Rectal smooth muscle tissue (tissue), 1 donor: ENCODE measurements around the gene AP2B1.

Experiments
- H3K27ac ChIP-seq: one replicate; pipeline ENCODE4 v1.7.0; 2013; ENCODE audit warnings: low read depth, low read length, inconsistent platforms
- H3K27me3 ChIP-seq: one replicate; pipeline ENCODE4 v1.7.0; 2013; ENCODE audit warnings: low read length; ENCODE audit not compliant: control insufficient read depth, insufficient read depth
- H3K36me3 ChIP-seq: one replicate; pipeline ENCODE4 v1.7.0; 2013; ENCODE audit warnings: low read length; ENCODE audit not compliant: control insufficient read depth, insufficient read depth
- H3K4me1 ChIP-seq: one replicate; pipeline ENCODE4 v1.7.0; 2013; ENCODE audit warnings: low read length; ENCODE audit not compliant: control insufficient read depth, insufficient read depth
- H3K4me3 ChIP-seq: one replicate; pipeline ENCODE4 v1.7.0; 2013; ENCODE audit warnings: low read length
- H3K9ac ChIP-seq: one replicate; pipeline ENCODE4 v1.7.0; 2013; ENCODE audit warnings: low read length

The AP2B1 gene

DNA sequence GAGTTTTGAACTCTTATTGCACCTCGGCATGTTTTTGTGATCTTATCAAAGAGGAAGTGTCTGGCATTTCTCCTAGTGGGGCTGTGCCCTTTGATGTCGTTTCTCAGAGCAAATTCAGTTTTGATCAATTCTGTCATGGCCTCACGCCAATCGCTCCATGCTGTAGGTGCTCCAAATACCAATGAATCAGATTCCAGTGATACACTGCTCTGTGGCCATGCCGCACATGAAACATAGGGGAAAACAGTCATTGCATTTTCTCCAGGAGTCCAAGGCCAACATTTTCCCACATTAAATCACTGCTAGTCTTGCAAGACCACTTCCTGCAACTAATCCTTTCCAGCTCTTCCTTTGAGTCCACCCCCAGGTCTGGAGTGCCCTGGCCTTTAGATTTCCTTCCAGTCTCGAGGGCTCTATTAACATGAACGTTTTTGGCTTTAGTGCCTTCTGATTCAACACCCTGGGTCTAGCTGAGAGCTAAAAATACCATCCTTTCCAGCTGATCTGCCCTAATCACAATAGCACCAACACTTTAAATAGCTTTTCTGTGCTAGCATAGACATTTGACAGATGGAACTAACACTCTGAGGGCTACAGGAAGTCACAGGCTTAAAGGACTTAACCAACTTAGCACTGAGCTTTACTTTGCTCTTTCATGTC is 126.1 kb downstream of the AP2B1 start:
- Histone ChIP-seq H3K36me3 (peaks cover 15% of the 10 kb centered on the region), H3K4me1 (no peaks in the 10 kb centered on the region), H3K9ac (no peak overlapping the region), H3K27ac (no peak overlapping the region), H3K27me3 (no peaks in the 10 kb centered on the region), H3K4me3 (no peak overlapping the region)

DNA sequence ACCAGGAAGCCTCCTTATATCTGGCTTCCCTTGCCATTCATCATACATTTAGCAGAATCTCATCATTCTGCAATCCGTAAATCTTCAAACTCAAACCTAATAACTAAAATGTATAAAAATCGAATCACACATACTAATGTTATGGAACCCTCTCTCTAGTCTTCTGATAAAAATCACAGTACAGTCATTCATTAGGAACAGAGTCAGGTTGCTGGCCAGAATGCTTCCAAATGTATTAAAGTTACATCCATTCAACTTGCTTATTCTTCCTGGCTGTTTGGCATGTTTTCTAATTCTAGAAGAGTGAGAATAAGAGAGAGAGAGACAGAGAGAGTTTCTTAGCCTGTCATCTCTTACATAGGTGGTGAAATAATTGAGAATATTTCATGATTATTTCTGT is 127.9 kb downstream of the AP2B1 start:
- Histone ChIP-seq H3K9ac (no peak overlapping the region), H3K4me3 (no peak overlapping the region), H3K4me1 (no peaks in the 10 kb centered on the region), H3K27me3 (no peaks in the 10 kb centered on the region), H3K36me3 (peaks cover 10% of the 10 kb centered on the region), H3K27ac (no peak overlapping the region)

DNA sequence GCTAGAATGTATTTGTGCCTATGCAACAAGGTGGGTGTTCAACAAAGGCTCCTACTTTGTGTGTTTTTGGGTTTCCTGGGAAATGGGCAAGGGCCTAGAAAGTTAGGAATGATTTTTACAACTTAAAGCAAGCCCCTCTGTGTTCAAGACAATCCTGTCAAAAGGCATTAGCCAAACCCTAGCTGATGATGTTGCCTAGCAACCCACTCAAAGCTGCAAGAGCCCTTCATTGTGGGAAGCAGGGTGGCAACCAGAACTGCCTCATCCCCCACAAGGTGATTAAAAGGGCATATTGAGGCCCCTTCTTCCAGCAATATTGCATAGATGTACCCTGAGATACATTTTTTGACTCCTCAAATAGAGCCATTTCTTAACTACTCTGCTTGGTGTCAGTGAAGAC is 128.3 kb downstream of the AP2B1 start:
- Histone ChIP-seq H3K27me3 (no peaks in the 10 kb centered on the region), H3K9ac (no peak overlapping the region), H3K36me3 (peaks cover 9% of the 10 kb centered on the region), H3K27ac (no peak overlapping the region), H3K4me1 (no peaks in the 10 kb centered on the region), H3K4me3 (no peak overlapping the region)

DNA sequence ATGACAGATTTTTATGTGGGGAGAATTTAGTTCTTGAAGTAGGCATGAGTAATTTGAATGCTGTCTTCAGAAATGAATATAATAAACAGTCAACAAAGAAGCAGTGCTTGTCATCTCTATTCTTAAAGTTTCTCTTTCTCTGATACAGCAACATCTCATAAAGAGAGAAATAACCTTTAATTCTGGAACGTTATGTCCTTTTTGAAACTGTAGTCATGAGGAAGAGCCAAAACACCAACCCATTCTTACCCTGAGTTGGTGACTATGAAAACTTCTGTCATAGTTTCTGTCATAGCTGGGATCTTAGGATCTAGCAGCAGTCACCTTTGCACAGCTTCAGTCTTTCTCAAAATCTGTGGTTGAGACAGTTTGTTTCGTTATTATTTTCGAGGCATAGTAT is 129.1 kb downstream of the AP2B1 start:
- H3K36me3 ChIP-seq, result peaks cover 9% of the 10 kb centered on the region
- no peaks in the 10 kb centered on the region for H3K27me3 ChIP-seq
- no peak overlapping the region for H3K4me3 ChIP-seq
- no peak overlapping the region for H3K27ac ChIP-seq
- no peak overlapping the region for H3K9ac ChIP-seq
- no peaks in the 10 kb centered on the region for H3K4me1 ChIP-seq

DNA sequence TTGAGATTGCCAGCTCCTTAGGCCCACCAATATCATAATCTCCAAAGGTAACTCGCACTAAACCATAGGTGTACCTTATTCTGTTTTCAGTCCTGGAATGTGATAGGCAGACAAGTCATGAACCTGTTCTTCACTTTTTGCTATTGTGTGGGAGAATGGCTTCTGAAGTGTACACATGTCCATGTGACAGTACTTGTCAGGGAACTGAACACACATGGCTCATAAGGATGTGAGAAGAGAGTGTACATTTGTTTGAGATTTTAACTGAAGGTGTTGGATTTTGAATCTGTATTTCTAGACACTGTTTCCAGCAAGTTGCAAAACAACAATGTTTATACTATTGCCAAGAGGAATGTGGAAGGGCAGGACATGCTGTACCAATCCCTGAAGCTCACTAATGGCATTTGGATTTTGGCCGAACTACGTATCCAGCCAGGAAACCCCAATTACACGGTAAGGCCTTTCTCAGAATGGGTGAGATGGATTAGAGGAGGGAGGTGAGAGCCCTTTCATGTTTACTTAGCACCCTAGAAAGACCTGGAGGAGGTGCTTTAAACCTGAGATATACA is 129.9 kb downstream of the AP2B1 start:
- Histone ChIP-seq H3K36me3 (peaks cover 9% of the 10 kb centered on the region), H3K4me3 (no peak overlapping the region), H3K27ac (no peak overlapping the region), H3K27me3 (no peaks in the 10 kb centered on the region), H3K4me1 (no peaks in the 10 kb centered on the region), H3K9ac (no peak overlapping the region)

DNA sequence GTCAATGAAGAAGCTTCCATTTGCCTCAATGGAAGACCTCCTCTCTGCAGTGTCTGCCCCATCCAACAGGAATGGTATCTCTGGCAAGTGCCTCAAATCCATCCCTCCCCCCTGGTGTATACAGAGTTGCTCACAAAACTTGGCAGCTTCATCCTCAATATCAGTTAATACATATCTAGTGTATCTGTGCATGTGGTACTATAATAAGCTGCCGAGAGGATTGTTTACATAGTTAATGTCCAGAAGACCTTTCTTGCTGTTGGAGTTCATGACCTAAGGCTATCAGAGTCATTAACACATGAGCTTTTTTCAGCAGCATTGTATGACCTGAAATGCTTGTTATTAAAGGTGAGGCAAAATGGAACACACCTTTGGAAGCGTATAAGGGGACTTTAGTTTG is 130.4 kb downstream of the AP2B1 start:
- H3K9ac ChIP-seq, result no peak overlapping the region
- no peaks in the 10 kb centered on the region for H3K27me3 ChIP-seq
- peaks cover 9% of the 10 kb centered on the region for H3K36me3 ChIP-seq
- H3K27ac ChIP-seq, result no peak overlapping the region
- no peak overlapping the region for H3K4me3 ChIP-seq
- H3K4me1 ChIP-seq, result no peaks in the 10 kb centered on the region

DNA sequence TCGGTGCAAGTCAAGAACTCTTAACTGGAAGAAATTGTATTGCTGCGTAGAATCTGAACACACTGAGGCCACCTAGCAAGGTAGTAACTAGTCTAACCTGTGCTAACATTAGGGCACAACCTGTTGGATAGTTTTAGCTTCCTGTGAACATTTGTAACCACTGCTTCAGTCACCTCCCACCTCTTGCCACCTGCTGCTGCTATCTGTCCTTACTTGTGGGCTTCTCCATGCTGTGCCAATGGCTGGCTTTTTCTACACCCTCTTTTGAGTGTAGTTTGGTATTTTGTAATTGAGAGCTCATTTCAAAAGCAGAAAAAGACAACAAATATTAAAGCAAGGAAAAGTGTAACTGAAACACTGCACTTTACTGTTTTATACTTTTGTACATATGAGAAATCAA is 136.6 kb downstream of the AP2B1 start:
- no peak overlapping the region for H3K27ac ChIP-seq
- peaks cover 21% of the 10 kb centered on the region for H3K36me3 ChIP-seq

DNA sequence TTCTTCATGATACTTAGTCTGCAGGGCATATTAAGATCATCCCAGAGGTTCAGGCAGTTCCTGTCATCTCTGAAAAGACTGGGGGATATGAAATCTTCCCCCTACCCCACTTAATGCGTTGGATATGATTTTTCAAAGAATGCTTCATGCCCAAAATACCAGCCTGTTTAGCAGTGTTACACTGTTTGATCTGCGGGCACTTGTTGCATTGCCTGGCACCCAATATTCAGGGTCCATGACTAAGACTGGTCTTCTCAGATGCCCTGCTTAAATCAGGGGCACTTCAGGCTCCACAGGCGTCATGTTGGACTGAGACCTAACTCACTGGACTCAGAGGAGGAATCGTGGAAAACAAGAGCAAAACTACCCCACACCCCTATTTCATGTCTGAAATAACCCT is 137.9 kb downstream of the AP2B1 start:
- Histone ChIP-seq H3K36me3 (peaks cover 21% of the 10 kb centered on the region), H3K4me3 (no peak overlapping the region), H3K9ac (no peak overlapping the region), H3K27ac (no peak overlapping the region), H3K27me3 (no peaks in the 10 kb centered on the region), H3K4me1 (no peaks in the 10 kb centered on the region)

More for the DNA sequence above, 136.6 kb downstream of the AP2B1 start:
- Histone ChIP-seq H3K9ac (no peak overlapping the region), H3K27me3 (no peaks in the 10 kb centered on the region), H3K4me1 (no peaks in the 10 kb centered on the region), H3K4me3 (no peak overlapping the region)

DNA sequence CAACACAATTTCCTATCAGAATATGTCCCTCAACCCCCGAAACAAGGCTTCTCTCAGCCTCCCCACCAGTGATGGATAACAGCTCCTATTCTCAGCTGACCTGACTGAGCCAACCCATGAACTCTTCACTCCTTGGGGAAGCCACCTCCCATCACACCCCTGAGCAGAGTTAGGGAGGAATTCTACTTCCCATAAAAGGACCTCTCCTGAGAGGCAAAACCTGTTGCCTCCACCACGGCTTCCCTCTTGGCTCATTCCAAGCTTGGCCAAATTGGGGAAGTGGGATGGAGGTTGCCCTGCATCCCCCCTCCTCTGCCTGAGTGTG is 138.6 kb downstream of the AP2B1 start:
- Histone ChIP-seq H3K36me3 (peaks cover 21% of the 10 kb centered on the region), H3K4me3 (no peak overlapping the region), H3K4me1 (peaks cover 3% of the 10 kb centered on the region), H3K27me3 (no peaks in the 10 kb centered on the region), H3K27ac (no peak overlapping the region), H3K9ac (no peak overlapping the region)

DNA sequence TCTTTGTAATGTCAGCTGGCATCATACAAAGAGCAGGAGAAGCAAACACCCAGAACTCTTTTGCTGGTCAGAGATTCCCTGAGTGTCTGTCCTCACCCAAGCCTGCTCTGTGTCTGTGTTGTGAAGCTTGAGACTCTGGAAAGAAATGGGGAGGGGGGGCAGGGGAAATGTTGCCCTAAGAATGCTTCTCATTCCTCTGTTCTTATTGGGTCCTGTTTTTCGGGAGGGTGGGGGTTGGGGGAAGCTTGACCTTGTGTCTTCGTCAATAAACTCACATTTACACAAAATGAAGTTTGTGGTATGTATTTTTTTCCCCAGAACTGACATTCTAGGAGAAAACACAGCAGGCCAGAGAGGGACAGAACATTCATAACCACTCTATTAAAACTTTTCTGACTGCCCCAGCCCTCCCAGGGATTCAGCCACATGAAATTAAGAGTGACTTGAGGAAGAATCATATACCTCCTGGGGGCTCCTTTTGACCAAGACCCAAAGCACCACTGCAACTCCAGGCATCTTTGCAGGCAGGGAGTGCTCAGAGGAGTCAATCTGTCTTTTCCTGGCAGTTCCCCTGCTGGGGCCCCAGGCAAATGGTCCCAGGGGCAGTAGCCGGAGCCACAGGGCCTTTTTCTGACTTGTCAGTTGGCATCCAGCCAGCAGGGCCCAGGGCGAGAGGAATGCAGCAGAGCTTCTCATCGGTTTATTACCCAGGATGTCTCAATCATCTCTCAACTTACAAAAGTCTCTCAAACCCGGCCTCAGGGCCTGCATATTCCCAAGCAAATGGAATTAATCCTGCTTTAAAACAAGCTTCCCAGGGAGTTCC is 139.2 kb downstream of the AP2B1 start:
- Histone ChIP-seq H3K27ac (no peak overlapping the region), H3K4me3 (no peak overlapping the region), H3K9ac (no peak overlapping the region), H3K36me3 (peaks cover 21% of the 10 kb centered on the region), H3K27me3 (no peaks in the 10 kb centered on the region), H3K4me1 (peaks cover 9% of the 10 kb centered on the region)

DNA sequence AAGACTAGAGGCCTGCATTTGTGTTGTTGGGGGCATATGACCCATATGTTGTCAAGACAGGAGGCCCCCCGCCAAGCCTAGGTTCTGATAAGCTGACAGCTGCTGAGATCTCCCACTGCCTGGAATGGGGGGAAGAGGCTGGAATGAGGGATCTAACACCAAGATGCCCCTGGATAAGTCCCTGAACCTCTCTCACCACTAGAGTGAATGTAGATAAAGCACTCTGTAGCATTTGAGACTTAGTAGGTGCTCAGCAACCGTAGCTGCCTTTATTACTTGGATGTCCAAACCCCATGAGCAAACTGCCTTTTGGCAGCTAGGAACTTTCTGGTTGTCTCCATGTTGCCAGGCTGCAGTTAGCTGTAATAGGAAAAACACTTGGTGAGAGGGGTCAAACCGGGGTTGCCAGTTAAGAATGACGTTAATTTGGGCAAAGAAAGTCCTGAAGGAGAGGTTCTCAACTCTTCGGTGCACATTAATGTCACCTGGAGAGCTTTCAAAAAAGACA is 139.9 kb downstream of the AP2B1 start:
- H3K9ac ChIP-seq, result no peak overlapping the region

DNA sequence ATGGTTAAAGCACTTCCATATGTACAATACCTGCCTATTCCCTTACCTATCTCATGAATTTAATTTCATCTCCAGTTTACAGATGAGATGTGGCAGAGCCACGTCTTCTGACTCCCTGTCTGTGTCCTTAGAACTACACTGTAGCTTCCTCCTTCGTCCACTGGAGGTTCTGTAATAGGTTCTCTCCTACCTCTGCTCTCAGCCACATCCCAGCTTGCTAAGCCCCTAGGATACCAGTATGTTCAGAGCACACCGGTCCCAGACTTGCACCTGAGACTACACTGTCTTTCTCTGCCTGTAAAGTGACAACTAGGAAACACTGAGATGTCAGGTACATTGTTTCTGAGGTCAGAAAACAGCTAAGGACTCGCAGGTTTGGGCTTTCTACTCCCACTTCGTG is 140.5 kb downstream of the AP2B1 start:
- Histone ChIP-seq H3K4me1 (peaks cover 9% of the 10 kb centered on the region), H3K27ac (no peak overlapping the region), H3K4me3 (no peak overlapping the region), H3K36me3 (peaks cover 21% of the 10 kb centered on the region), H3K9ac (no peak overlapping the region), H3K27me3 (no peaks in the 10 kb centered on the region)

More for the DNA sequence above, 139.9 kb downstream of the AP2B1 start:
- H3K27me3 ChIP-seq, result no peaks in the 10 kb centered on the region
- H3K4me3 ChIP-seq, result no peak overlapping the region
- peaks cover 21% of the 10 kb centered on the region for H3K36me3 ChIP-seq
- peaks cover 9% of the 10 kb centered on the region for H3K4me1 ChIP-seq
- H3K27ac ChIP-seq, result no peak overlapping the region
